Stimulated activated naive CD8-positive, alpha-beta T cell treated with anti-CD3 and anti-CD28 coated beads, Interleukin-15, Interleukin-2, amounts not matched to agents 100 ng/mL and 50 ng/mL, for 24 hours (primary cell): Measurements from ENCODE around the gene SFT2D3.
A peak's percentile ranks its signal among the peaks of the same experiment; 100 is the strongest.

Experiments
- H3K27ac Mint-ChIP-seq: one replicate; pipeline ENCODE4 v1.8.0; 2021; ENCODE audit warnings: mild to moderate bottlenecking, mixed read lengths
- H3K27me3 Mint-ChIP-seq: one replicate; pipeline ENCODE4 v1.8.0; 2021; ENCODE audit warnings: mixed read lengths
- H3K36me3 Mint-ChIP-seq: one replicate; pipeline ENCODE4 v1.8.0; 2021; ENCODE audit warnings: low read depth, mixed read lengths
- H3K4me1 Mint-ChIP-seq: one replicate; pipeline ENCODE4 v1.8.0; 2021; ENCODE audit warnings: low read depth, mixed read lengths
- H3K4me3 Mint-ChIP-seq: one replicate; pipeline ENCODE4 v1.8.0; 2021; ENCODE audit warnings: mild to moderate bottlenecking, mixed read lengths
- H3K9me3 Mint-ChIP-seq: one replicate; pipeline ENCODE4 v1.8.0; 2021; ENCODE audit warnings: mixed read lengths

The SFT2D3 gene

GRCh38 chr2:127701193-127701650 lies at the start of gene SFT2D3:
TSS of gene SFT2D3 (plus strand) at chr2:127701497. CDS start at chr2:127701529, 32 bp downstream.
- H3K9me3 Mint-ChIP-seq, result no peaks in the 10 kb centered on the region
- no peaks in the 10 kb centered on the region for H3K27me3 Mint-ChIP-seq
- peaks cover 46% of the 10 kb centered on the region for H3K4me1 Mint-ChIP-seq
- peak within 1 kb of the TSS; percentile 92 for H3K27ac Mint-ChIP-seq
- peaks cover 40% of the 10 kb centered on the region for H3K36me3 Mint-ChIP-seq
- H3K4me3 Mint-ChIP-seq, result peak within 1 kb of the TSS; percentile 90

- Mint-ChIP-seq H3K27me3 (no peaks in the 10 kb centered on the region), H3K4me3 (no peak overlapping the region), H3K9me3 (no peaks in the 10 kb centered on the region), H3K4me1 (peaks cover 8% of the 10 kb centered on the region), H3K27ac (no peak overlapping the region), H3K36me3 (no peaks in the 10 kb centered on the region)
Observed at GRCh38 chr2:127651971-127652550, 49.2 kb upstream of the SFT2D3 start.

GRCh38 chr2:127652786-127653357 lies 48.4 kb upstream of the SFT2D3 start:
- peaks cover 8% of the 10 kb centered on the region for H3K4me1 Mint-ChIP-seq
- no peak overlapping the region for H3K27ac Mint-ChIP-seq
- H3K4me3 Mint-ChIP-seq, result no peak overlapping the region
- H3K9me3 Mint-ChIP-seq, result no peaks in the 10 kb centered on the region
- no peaks in the 10 kb centered on the region for H3K27me3 Mint-ChIP-seq
- no peaks in the 10 kb centered on the region for H3K36me3 Mint-ChIP-seq

GRCh38 chr2:127653421-127654083 lies 47.7 kb upstream of the SFT2D3 start:
- Mint-ChIP-seq H3K27ac (no peak overlapping the region), H3K27me3 (no peaks in the 10 kb centered on the region), H3K36me3 (no peaks in the 10 kb centered on the region), H3K4me3 (no peak overlapping the region), H3K4me1 (peaks cover 6% of the 10 kb centered on the region), H3K9me3 (no peaks in the 10 kb centered on the region)

- peaks cover 4% of the 10 kb centered on the region for H3K4me1 Mint-ChIP-seq
- H3K27ac Mint-ChIP-seq, result no peak overlapping the region
- no peak overlapping the region for H3K4me3 Mint-ChIP-seq
- H3K36me3 Mint-ChIP-seq, result no peaks in the 10 kb centered on the region
- H3K9me3 Mint-ChIP-seq, result no peaks in the 10 kb centered on the region
- no peaks in the 10 kb centered on the region for H3K27me3 Mint-ChIP-seq
Observed at GRCh38 chr2:127654084-127654837, 47.0 kb upstream of the SFT2D3 start.

GRCh38 chr2:127654838-127655175 lies 46.5 kb upstream of the SFT2D3 start:
- Mint-ChIP-seq H3K27ac (no peak overlapping the region), H3K9me3 (no peaks in the 10 kb centered on the region)

GRCh38 chr2:127655209-127656073 lies 45.9 kb upstream of the SFT2D3 start:
- H3K27me3 Mint-ChIP-seq, result no peaks in the 10 kb centered on the region
- H3K4me3 Mint-ChIP-seq, result no peak overlapping the region
- H3K36me3 Mint-ChIP-seq, result no peaks in the 10 kb centered on the region
- no peaks in the 10 kb centered on the region for H3K4me1 Mint-ChIP-seq
- H3K27ac Mint-ChIP-seq, result no peak overlapping the region
- no peaks in the 10 kb centered on the region for H3K9me3 Mint-ChIP-seq

More at GRCh38 chr2:127654838-127655175, 46.5 kb upstream of the SFT2D3 start:
- Mint-ChIP-seq H3K4me1 (no peaks in the 10 kb centered on the region), H3K27me3 (no peaks in the 10 kb centered on the region), H3K4me3 (no peak overlapping the region), H3K36me3 (no peaks in the 10 kb centered on the region)

GRCh38 chr2:127656569-127657231 lies 44.6 kb upstream of the SFT2D3 start:
- Mint-ChIP-seq H3K9me3 (no peaks in the 10 kb centered on the region), H3K4me3 (no peak overlapping the region), H3K36me3 (no peaks in the 10 kb centered on the region), H3K4me1 (no peaks in the 10 kb centered on the region), H3K27me3 (peaks cover 3% of the 10 kb centered on the region), H3K27ac (no peak overlapping the region)

GRCh38 chr2:127657232-127657595 lies 44.1 kb upstream of the SFT2D3 start:
- Mint-ChIP-seq H3K4me1 (no peaks in the 10 kb centered on the region), H3K9me3 (no peaks in the 10 kb centered on the region), H3K4me3 (no peak overlapping the region), H3K36me3 (no peaks in the 10 kb centered on the region), H3K27me3 (peaks cover 3% of the 10 kb centered on the region), H3K27ac (no peak overlapping the region)

GRCh38 chr2:127658146-127658545 lies 43.2 kb upstream of the SFT2D3 start:
- H3K27ac Mint-ChIP-seq, result no peak overlapping the region
- H3K36me3 Mint-ChIP-seq, result no peaks in the 10 kb centered on the region
- H3K9me3 Mint-ChIP-seq, result no peaks in the 10 kb centered on the region
- no peaks in the 10 kb centered on the region for H3K4me1 Mint-ChIP-seq
- peaks cover 8% of the 10 kb centered on the region for H3K27me3 Mint-ChIP-seq
- no peak overlapping the region for H3K4me3 Mint-ChIP-seq

- Mint-ChIP-seq H3K27me3 (peaks cover 15% of the 10 kb centered on the region), H3K4me1 (no peaks in the 10 kb centered on the region), H3K9me3 (no peaks in the 10 kb centered on the region), H3K36me3 (no peaks in the 10 kb centered on the region), H3K27ac (no peak overlapping the region), H3K4me3 (no peak overlapping the region)
Observed at GRCh38 chr2:127658641-127659407, 42.5 kb upstream of the SFT2D3 start.

GRCh38 chr2:127659408-127660290 lies 41.6 kb upstream of the SFT2D3 start:
- H3K27ac Mint-ChIP-seq, result no peak overlapping the region
- H3K27me3 Mint-ChIP-seq, result peaks cover 16% of the 10 kb centered on the region
- no peaks in the 10 kb centered on the region for H3K4me1 Mint-ChIP-seq
- no peaks in the 10 kb centered on the region for H3K36me3 Mint-ChIP-seq
- no peak overlapping the region for H3K4me3 Mint-ChIP-seq
- no peaks in the 10 kb centered on the region for H3K9me3 Mint-ChIP-seq

GRCh38 chr2:127660291-127660578 lies 41.1 kb upstream of the SFT2D3 start:
- H3K36me3 Mint-ChIP-seq, result no peaks in the 10 kb centered on the region
- H3K27ac Mint-ChIP-seq, result no peak overlapping the region
- peaks cover 22% of the 10 kb centered on the region for H3K27me3 Mint-ChIP-seq
- H3K4me3 Mint-ChIP-seq, result no peak overlapping the region
- H3K9me3 Mint-ChIP-seq, result no peaks in the 10 kb centered on the region
- H3K4me1 Mint-ChIP-seq, result no peaks in the 10 kb centered on the region
